Measurements from ENCODE around the gene NEU1. TPM values are rescaled to one million over a fixed set of nuclear protein-coding genes. Genes with fewer than 3 reads are reported as not detected.
"Not testable (repeated sequence)": the region's sequence is repeated elsewhere in the genome, so short reads cannot be mapped to it uniquely, and the experiment has no call there.

NEU1 gene
- total RNA-seq, 1 donor from 2014 or later = 19.2 TPM

DNA sequence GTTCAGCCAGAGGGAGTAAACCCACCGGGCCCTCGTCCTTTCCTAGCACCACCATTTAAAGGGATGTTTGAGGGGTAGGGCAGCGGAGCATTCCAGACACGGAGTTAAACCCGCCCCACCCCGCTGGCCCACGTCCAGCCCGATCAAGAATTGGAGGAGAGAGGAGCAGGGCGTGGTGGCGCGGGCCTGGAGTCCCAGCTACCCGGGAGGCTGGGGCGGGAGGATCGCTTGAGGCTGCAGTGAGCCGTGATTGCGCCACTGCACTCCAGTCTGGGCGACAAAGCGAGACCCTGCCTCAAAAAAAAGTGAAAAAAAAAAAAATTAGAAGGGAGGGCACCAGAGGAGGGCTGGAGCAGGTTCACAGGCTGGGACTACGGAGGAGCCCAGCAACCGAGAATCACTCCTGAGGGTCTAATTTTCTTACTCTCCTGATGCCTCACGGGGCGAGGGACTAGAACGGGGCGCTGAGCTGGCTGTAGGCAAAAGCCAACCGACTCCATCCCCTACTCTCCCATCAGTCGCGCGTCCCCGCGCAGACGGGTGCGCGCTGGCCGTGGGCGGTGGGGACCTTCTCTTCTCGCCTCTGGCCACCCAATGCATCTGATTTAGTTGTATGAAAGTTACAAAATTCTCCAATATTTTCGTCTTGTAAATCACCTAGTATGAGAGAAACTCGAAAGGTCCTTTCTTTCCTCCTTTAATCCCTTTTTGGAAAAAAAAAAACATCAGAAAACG lies 41.2 kb downstream of the NEU1 start:
- H3K27ac Mint-ChIP-seq = peak overlapping the region; percentile 97
- no peak for DNase-seq
- POLR2A ChIA-PET = interaction anchor here (0.5 to 1.9 kb wide), 13 partner anchors 9 to 169 kb away, joined by 3 to 12 read pairs (median 3); partner anchors contain the start of genes ABHD16A, BAG6, DDAH2 and GPANK1

DNA sequence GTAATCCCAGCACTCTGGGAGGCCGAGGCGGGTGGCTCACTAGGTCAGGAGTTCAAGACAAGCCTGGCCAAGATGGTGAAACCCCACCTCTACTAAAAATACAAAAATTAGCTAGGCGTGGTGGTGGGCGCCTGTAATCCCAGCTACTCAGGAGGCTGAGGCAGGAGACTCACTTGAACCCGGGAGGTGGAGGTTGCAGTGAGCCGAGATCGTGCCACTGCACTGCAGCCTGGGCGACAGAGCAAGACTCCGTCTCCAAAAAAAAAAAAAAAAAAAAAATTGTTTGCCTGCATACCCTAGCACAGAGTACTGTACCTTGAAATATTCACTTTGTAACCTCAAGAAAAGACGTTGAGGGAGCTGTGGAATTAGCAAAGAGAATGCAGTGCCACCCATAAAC lies 42.2 kb downstream of the NEU1 start:
- peaks cover 35% of the 10 kb centered on the region for H3K4me1 Mint-ChIP-seq
- H3K4me3 Mint-ChIP-seq; H3K27ac Mint-ChIP-seq; intact Hi-C loops (cut with micrococcal nuclease); H3K27me3 Mint-ChIP-seq; ATAC-seq (ENCODE audit: low read depth); CTCF ChIA-PET; H3K9me3 Mint-ChIP-seq; DNase-seq; H3K36me3 Mint-ChIP-seq (ENCODE audit: low read depth): not testable (repeated sequence)
- POLR2A ChIA-PET = interaction anchor here (0.6 to 1.6 kb wide), 3 partner anchors 14 to 97 kb away, joined by 3 to 8 read pairs (median 4); partner anchors contain the start of genes LSM2 and MPIG6B

More for the DNA sequence above, 41.2 kb downstream of the NEU1 start:
- peaks cover 37% of the 10 kb centered on the region for H3K4me1 Mint-ChIP-seq
- H3K27me3 Mint-ChIP-seq = no peaks in the 10 kb centered on the region
- H3K36me3 Mint-ChIP-seq (ENCODE audit: low read depth) = no peaks in the 10 kb centered on the region
- intact Hi-C loops (cut with micrococcal nuclease) = loop anchor here (1.0 kb wide), 1 partner anchor 15 kb away; the partner anchor contains the start of gene LSM2
- no peaks in the 10 kb centered on the region for H3K9me3 Mint-ChIP-seq
- TF ChIP-seq, protein P1, sequence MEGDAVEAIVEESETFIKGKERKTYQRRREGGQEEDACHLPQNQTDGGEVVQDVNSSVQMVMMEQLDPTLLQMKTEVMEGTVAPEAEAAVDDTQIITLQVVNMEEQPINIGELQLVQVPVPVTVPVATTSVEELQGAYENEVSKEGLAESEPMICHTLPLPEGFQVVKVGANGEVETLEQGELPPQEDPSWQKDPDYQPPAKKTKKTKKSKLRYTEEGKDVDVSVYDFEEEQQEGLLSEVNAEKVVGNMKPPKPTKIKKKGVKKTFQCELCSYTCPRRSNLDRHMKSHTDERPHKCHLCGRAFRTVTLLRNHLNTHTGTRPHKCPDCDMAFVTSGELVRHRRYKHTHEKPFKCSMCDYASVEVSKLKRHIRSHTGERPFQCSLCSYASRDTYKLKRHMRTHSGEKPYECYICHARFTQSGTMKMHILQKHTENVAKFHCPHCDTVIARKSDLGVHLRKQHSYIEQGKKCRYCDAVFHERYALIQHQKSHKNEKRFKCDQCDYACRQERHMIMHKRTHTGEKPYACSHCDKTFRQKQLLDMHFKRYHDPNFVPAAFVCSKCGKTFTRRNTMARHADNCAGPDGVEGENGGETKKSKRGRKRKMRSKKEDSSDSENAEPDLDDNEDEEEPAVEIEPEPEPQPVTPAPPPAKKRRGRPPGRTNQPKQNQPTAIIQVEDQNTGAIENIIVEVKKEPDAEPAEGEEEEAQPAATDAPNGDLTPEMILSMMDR (IDR thresholded peaks at IDR 0.05) = no peak
- CTCF ChIA-PET = no interaction called here
- peak; percentile 43 for ATAC-seq (ENCODE audit: low read depth)
- peak overlapping the region; percentile 92 for H3K4me3 Mint-ChIP-seq

DNA sequence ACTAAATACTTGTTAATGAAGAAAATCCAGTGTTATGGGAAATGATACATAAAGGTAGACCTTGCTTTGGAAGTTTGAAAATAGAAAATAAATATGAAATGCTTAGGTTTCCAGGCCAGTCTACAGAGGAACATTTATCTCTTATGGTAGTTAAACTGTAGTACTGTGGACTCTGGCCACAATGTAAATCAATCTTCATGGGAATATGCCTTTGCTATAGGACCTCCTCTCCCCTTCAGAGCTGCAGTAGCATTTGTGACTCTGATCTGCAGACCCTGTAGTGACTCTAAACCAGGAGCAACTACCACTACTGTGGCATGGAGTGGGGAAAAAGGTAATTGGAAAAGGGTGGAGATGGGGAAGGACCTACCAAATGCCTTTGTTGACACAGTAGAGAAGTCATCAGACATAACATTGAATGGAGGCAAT lies 42.7 kb downstream of the NEU1 start:
- TF ChIP-seq, protein P1 (IDR thresholded peaks at IDR 0.05) = no peak
- ATAC-seq (ENCODE audit: low read depth) = no peak
- H3K36me3 Mint-ChIP-seq (ENCODE audit: low read depth) = peaks cover 1% of the 10 kb centered on the region
- no peaks in the 10 kb centered on the region for H3K9me3 Mint-ChIP-seq
- H3K27ac Mint-ChIP-seq = peak overlapping the region; percentile 50
- intact Hi-C loops (cut with micrococcal nuclease) = no loop called here
- ChIA-PET CTCF (interaction anchor here (0.6 kb wide), 1 partner anchor 84 kb away, joined by 3 read pairs; no protein-coding TSS in a partner anchor), POLR2A (interaction anchor here (0.6 to 1.0 kb wide), 2 partner anchors 13 to 97 kb away, joined by 3 to 8 read pairs; partner anchors contain the start of genes LSM2 and MPIG6B)
- no peaks in the 10 kb centered on the region for H3K27me3 Mint-ChIP-seq
- H3K4me1 Mint-ChIP-seq = peaks cover 31% of the 10 kb centered on the region
- DNase-seq = no peak
- H3K4me3 Mint-ChIP-seq = peak overlapping the region; percentile 29

GRCh38 chr6:31817929-31818511 lies 44.6 kb downstream of the NEU1 start:
- H3K27me3 Mint-ChIP-seq; CTCF ChIA-PET; intact Hi-C loops (cut with micrococcal nuclease); H3K9me3 Mint-ChIP-seq; ATAC-seq (ENCODE audit: low read depth); DNase-seq; H3K36me3 Mint-ChIP-seq (ENCODE audit: low read depth): not testable (repeated sequence)
- Mint-ChIP-seq H3K4me3 (peak overlapping the region; percentile 52), H3K4me1 (peaks cover 41% of the 10 kb centered on the region), H3K27ac (peak overlapping the region; percentile 46)
- POLR2A ChIA-PET = interaction anchor here (1.0 to 1.5 kb wide), 6 partner anchors 9 to 115 kb away, joined by 3 to 7 read pairs (median 4); partner anchors contain the start of genes ABHD16A, DDAH2, HSPA1B and LSM2

DNA sequence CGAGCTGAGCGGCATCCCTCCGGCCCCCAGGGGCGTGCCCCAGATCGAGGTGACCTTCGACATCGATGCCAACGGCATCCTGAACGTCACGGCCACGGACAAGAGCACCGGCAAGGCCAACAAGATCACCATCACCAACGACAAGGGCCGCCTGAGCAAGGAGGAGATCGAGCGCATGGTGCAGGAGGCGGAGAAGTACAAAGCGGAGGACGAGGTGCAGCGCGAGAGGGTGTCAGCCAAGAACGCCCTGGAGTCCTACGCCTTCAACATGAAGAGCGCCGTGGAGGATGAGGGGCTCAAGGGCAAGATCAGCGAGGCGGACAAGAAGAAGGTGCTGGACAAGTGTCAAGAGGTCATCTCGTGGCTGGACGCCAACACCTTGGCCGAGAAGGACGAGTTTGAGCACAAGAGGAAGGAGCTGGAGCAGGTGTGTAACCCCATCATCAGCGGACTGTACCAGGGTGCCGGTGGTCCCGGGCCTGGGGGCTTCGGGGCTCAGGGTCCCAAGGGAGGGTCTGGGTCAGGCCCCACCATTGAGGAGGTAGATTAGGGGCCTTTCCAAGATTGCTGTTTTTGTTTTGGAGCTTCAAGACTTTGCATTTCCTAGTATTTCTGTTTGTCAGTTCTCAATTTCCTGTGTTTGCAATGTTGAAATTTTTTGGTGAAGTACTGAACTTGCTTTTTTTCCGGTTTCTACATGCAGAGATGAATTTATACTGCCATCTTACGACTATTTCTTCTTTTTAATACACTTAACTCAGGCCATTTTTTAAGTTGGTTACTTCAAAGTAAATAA lies 45.3 kb downstream of the NEU1 start:
- intact Hi-C loops (cut with micrococcal nuclease); DNase-seq; H3K9me3 Mint-ChIP-seq; ATAC-seq (ENCODE audit: low read depth); CTCF ChIA-PET; H3K27me3 Mint-ChIP-seq; H3K36me3 Mint-ChIP-seq (ENCODE audit: low read depth): not testable (repeated sequence)
- peak overlapping the region; percentile 52 for H3K4me3 Mint-ChIP-seq
- H3K27ac Mint-ChIP-seq = peak overlapping the region; percentile 46
- POLR2A ChIA-PET = interaction anchor here (1.0 to 1.5 kb wide), 6 partner anchors 10 to 114 kb away, joined by 3 to 7 read pairs (median 4); partner anchors contain the start of genes ABHD16A, DDAH2, HSPA1B and LSM2
- H3K4me1 Mint-ChIP-seq = peaks cover 40% of the 10 kb centered on the region

Measured in activated B cell treated with CpG ODN at 0.5 μM for 24 hours (primary cell).